ENCODE data around the gene HSPB6.
"Not testable (repeated sequence)": the region's sequence is repeated elsewhere in the genome, so short reads cannot be mapped to it uniquely, and the experiment has no call there.

HSPB6 gene

DNA sequence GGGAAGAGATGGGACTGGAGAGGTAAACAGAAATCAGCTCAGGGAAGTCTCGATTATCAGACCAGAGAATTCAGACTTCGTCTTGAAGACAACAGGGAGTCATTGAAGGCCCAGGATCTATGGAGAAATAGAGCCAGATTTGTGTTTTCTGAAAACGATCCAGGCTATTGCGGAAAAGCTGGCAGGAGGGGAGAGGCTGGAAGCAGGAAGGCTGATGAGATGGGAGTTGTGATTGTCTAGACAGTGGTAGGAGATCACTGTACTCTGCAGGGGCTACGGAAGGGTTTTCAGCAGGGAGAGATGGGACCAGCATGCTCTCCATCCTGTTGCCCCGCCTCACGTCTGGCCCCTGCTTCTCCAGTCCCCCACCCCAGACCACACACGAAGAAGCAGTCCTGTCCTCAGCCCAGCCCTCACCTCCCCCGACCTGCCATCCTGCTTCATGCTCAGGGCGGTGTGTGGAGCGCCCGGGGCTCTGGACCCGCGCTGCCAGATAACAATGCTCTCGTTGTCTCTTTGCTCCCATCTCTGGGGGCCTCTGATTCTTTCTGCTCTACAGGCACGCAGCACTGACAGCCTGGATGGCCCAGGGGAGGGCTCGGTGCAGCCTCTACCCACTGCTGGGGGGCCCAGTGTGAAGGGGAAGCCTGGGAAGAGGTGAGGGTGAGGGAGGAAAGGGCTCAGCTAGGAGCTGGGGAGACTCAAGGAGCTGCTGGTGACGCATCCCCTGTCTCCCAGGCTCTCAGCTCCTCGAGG lies 20.4 kb upstream of the HSPB6 start:
- no peak overlapping the region for H3K4me3 ChIP-seq (ENCODE audit: insufficient read depth, low read depth, low read length)
- H3K4me1 ChIP-seq (ENCODE audit: control insufficient read depth, insufficient read depth, low read length) = peaks cover 26% of the 10 kb centered on the region
- no peaks in the 10 kb centered on the region for H3K9me3 ChIP-seq (ENCODE audit: control insufficient read depth, low read length)
- WGBS, 2 experiments = 25 to 27% methylated on average over 19 of the region's 19 CpGs
- H3K27me3 ChIP-seq (ENCODE audit: control insufficient read depth, insufficient read depth, low read length, poor library complexity, severe bottlenecking) = peaks cover 14% of the 10 kb centered on the region
- H3K36me3 ChIP-seq (ENCODE audit: control insufficient read depth, insufficient read depth, low read length) = no peaks in the 10 kb centered on the region
- no peak overlapping the region for H3K27ac ChIP-seq (ENCODE audit: insufficient read depth, low read depth, low read length, poor library complexity, severe bottlenecking)

DNA sequence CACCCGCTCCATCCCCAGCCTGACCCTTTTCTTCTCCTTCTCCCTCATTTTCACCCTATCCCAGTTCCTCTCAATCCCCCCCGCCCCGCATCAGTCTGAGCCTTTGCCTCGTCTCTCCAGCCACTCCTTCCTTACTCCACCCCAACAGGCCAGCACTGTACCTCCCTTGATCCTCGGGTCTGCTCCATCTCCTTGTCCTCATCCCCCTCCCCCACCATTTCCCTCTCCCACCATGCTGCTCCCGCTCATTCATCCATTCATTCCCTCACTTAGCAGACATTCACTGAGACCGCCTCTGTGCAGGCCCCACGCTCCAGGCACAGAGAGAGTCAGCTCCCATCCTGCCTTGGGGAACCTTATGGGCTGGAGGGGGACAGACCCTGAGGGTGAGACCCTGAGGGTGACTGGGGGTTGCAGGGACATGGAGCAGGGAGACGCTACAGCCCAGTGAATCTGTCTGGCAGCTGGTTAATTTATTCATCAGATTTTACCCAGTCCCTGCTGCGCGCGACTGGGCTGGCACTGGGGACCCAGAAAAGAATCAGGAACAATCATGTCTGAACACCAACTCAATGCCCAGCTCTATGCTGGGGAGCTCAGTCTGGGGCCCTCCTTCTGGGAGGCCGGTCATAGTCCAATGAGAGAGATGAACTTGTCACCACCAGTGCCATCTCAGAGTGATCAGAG lies 19.4 kb upstream of the HSPB6 start:
- Histone ChIP-seq H3K4me3 (ENCODE audit: insufficient read depth, low read depth, low read length) (peak overlapping the region; percentile 62), H3K27ac (ENCODE audit: insufficient read depth, low read depth, low read length, poor library complexity, severe bottlenecking) (no peak overlapping the region)
- WGBS, 2 experiments = 40 to 44% methylated on average over 12 to 13 of the region's 13 CpGs

DNA sequence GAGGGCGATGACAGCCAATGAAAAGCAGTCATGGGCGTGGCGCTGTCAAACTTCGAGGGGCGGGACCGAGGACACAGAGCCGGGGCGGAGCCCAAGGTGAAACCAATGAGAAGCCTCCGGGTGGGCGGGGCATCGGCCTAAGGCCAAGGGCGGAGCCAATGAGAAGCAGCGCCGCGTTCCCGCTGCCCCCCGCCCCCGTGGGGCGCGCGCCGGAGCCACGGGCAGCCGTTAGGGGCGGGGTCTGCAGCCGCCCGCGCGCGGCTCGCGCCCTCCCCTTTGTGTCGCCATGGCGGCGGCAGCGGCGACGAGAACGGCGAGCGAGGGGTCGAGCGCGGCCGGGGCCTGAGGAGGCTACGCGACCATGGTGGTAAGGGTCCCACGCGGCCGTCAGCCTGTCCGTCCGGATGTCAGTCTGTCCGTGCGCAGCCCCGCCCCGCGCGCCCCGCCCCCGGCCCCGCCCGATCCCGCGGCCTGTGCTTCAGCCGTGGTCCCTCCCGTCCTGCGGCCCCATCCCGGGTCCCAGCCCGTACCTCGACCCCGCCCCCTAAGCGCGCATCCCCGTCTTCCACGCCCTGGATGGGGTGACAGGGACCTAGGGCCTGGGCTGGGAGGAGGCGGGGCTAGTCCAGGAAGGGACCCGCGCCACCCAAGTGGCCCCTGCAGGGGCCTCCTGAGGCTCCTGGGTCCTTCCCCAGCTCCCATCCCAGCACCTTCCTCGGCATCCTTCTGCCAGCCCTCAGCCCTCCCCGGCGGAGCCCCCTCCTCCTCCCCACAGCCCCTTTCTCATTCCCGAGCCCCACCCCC lies 18.7 kb upstream of the HSPB6 start, which contains the start of gene ARHGAP33:
Gene ARHGAP33, plus strand, starts transcription at position 267 of the 804 bp plus-strand sequence. Its CDS starts 95 bp downstream, at position 362.
- peak within 1 kb of the TSS; percentile 62 for H3K4me3 ChIP-seq (ENCODE audit: insufficient read depth, low read depth, low read length)
- no peaks in the 10 kb centered on the region for H3K36me3 ChIP-seq (ENCODE audit: control insufficient read depth, insufficient read depth, low read length)

More for the DNA sequence above, 19.4 kb upstream of the HSPB6 start:
- Histone ChIP-seq H3K4me1 (ENCODE audit: control insufficient read depth, insufficient read depth, low read length) (peaks cover 26% of the 10 kb centered on the region), H3K36me3 (ENCODE audit: control insufficient read depth, insufficient read depth, low read length) (no peaks in the 10 kb centered on the region), H3K27me3 (ENCODE audit: control insufficient read depth, insufficient read depth, low read length, poor library complexity, severe bottlenecking) (peaks cover 14% of the 10 kb centered on the region), H3K9me3 (ENCODE audit: control insufficient read depth, low read length) (no peaks in the 10 kb centered on the region)

DNA sequence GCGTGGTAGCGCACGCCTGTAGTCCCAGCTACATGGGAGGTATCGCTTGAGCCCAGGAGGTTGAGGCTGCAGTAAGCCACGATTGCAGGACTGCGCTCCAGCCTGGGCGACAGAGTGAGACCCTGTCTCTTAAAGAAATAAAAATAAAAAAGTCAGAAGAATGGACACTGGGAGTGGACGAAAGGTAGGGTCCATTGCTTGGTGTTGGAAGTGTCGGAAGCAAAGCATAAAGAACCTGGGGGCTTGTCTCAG lies 18.1 kb upstream of the HSPB6 start:
- no peaks in the 10 kb centered on the region for H3K9me3 ChIP-seq (ENCODE audit: control insufficient read depth, low read length)
- WGBS, 2 experiments = 30 to 34% methylated on average over 9 of the region's 9 CpGs
- no peak overlapping the region for H3K27ac ChIP-seq (ENCODE audit: insufficient read depth, low read depth, low read length, poor library complexity, severe bottlenecking)
- peaks cover 26% of the 10 kb centered on the region for H3K4me1 ChIP-seq (ENCODE audit: control insufficient read depth, insufficient read depth, low read length)
- peak overlapping the region; percentile 8 for H3K4me3 ChIP-seq (ENCODE audit: insufficient read depth, low read depth, low read length)
- no peaks in the 10 kb centered on the region for H3K36me3 ChIP-seq (ENCODE audit: control insufficient read depth, insufficient read depth, low read length)
- peaks cover 14% of the 10 kb centered on the region for H3K27me3 ChIP-seq (ENCODE audit: control insufficient read depth, insufficient read depth, low read length, poor library complexity, severe bottlenecking)

More for the DNA sequence above, 18.7 kb upstream of the HSPB6 start, which contains the start of gene ARHGAP33:
- Histone ChIP-seq H3K4me1 (ENCODE audit: control insufficient read depth, insufficient read depth, low read length) (peaks cover 26% of the 10 kb centered on the region), H3K27ac (ENCODE audit: insufficient read depth, low read depth, low read length, poor library complexity, severe bottlenecking) (no peak within 1 kb of the TSS), H3K9me3 (ENCODE audit: control insufficient read depth, low read length) (no peaks in the 10 kb centered on the region), H3K27me3 (ENCODE audit: control insufficient read depth, insufficient read depth, low read length, poor library complexity, severe bottlenecking) (peaks cover 14% of the 10 kb centered on the region)
- WGBS, 2 experiments = 0% methylated on average over 82 of the region's 82 CpGs

DNA sequence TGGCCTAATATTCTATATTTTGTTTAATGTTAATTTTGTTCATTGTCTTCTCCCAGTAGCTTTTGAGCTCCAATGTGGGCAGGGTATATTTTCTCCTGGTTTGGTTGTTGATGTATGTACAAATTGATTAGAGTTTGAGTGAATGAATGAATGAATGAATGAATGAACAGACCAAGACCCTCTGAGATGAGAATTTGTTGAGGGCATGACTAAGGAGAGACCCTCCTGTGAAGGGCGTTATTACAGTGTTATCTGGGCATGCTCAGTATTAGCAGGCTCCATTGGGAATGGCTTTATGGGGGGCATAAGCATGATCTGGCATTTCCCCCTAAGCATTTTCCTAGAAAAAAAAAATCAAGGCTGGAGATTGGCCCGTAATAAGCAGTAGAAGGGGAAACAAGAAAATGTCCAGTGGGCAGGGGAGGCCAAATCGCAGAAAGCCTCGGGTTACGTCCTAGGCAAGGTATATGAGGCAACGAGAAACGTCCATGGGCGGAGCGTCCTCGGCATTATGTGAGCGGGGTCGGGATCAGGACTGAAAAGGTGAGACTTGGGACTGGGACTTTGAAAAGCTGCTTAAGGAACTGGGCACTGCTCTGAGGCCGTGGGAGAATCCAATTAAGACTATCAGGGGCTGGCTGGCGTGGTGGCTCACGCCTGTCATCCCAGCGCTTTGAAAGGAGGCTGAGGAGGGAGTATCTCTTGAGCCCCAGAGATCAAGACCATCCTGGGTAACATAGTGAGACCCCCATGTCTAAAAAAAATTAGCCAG lies 17.6 kb upstream of the HSPB6 start:
- 63 to 64% methylated on average over 16 of the region's 16 CpGs for WGBS, 2 experiments
- H3K27ac ChIP-seq (ENCODE audit: insufficient read depth, low read depth, low read length, poor library complexity, severe bottlenecking) = no peak overlapping the region
- peaks cover 26% of the 10 kb centered on the region for H3K4me1 ChIP-seq (ENCODE audit: control insufficient read depth, insufficient read depth, low read length)
- H3K4me3 ChIP-seq (ENCODE audit: insufficient read depth, low read depth, low read length) = peak overlapping the region; percentile 8
- H3K9me3 ChIP-seq (ENCODE audit: control insufficient read depth, low read length) = no peaks in the 10 kb centered on the region
- peaks cover 14% of the 10 kb centered on the region for H3K27me3 ChIP-seq (ENCODE audit: control insufficient read depth, insufficient read depth, low read length, poor library complexity, severe bottlenecking)
- no peaks in the 10 kb centered on the region for H3K36me3 ChIP-seq (ENCODE audit: control insufficient read depth, insufficient read depth, low read length)

DNA sequence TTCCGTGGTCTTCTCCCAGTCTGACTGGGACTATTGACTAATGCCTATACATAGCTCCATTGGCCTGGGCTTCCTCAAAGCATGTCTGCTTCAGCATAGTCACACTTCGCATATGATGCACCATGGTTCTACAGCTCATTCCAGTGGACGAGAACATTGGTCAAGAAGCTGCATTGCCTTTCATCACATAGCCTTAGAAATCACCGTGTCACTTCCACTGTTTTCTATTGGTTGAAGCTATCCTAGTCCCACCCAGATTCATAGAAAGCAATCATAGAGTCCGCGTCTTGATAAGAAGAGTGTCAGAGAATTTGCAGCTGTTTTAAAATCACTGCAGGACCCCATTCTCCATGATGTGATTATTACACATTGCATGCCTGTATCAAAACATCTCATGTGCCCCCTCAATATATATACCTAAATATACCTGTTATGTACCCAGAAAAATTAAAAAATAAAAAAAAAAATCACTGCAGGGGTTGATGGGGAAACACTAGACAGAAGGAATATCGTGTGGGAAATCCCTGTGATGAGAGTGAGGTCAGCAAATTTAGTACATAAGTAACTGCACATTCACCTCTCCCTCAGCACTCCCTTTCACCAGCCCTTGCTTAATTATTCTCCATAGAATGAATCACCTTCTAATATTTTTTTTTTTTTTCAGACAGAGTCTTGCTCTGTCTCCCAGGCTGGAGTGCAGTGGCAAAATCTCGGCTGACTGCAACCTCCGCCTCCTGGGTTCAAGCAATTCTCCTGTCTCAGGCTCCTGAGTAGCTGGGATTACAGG lies 16.4 kb upstream of the HSPB6 start:
- no peak overlapping the region for H3K4me3 ChIP-seq (ENCODE audit: insufficient read depth, low read depth, low read length)
- WGBS, 2 experiments = 84 to 85% methylated on average over 9 of the region's 9 CpGs
- H3K36me3 ChIP-seq (ENCODE audit: control insufficient read depth, insufficient read depth, low read length) = no peaks in the 10 kb centered on the region
- no peaks in the 10 kb centered on the region for H3K9me3 ChIP-seq (ENCODE audit: control insufficient read depth, low read length)
- no peak overlapping the region for H3K27ac ChIP-seq (ENCODE audit: insufficient read depth, low read depth, low read length, poor library complexity, severe bottlenecking)
- H3K4me1 ChIP-seq (ENCODE audit: control insufficient read depth, insufficient read depth, low read length) = peaks cover 26% of the 10 kb centered on the region
- peaks cover 14% of the 10 kb centered on the region for H3K27me3 ChIP-seq (ENCODE audit: control insufficient read depth, insufficient read depth, low read length, poor library complexity, severe bottlenecking)

DNA sequence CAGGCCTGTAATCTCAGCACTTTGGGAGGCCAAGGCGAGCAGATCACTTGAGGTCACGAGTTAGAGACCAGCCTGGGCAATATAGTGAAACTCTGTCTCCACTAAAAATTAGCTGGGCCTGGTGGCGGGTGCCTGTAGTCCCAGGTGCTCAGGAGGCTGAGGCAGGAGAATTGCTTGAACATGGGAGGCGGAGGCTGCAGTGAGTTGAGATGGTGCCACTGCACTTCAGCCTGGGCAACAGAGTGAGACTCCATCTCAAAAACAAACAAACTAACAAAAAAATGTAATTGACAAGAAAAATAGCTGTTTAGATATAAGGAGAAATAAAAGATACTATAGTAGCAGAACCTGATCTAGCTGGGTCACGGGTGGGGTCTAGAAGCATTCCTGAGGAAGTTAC lies 15.5 kb upstream of the HSPB6 start:
- not testable (repeated sequence) for H3K4me3 ChIP-seq (ENCODE audit: insufficient read depth, low read depth, low read length); H3K36me3 ChIP-seq (ENCODE audit: control insufficient read depth, insufficient read depth, low read length); H3K9me3 ChIP-seq (ENCODE audit: control insufficient read depth, low read length); H3K27ac ChIP-seq (ENCODE audit: insufficient read depth, low read depth, low read length, poor library complexity, severe bottlenecking)
- 88 to 92% methylated on average over 5 of the region's 5 CpGs for WGBS, 2 experiments
- H3K27me3 ChIP-seq (ENCODE audit: control insufficient read depth, insufficient read depth, low read length, poor library complexity, severe bottlenecking) = peaks cover 14% of the 10 kb centered on the region
- peaks cover 29% of the 10 kb centered on the region for H3K4me1 ChIP-seq (ENCODE audit: control insufficient read depth, insufficient read depth, low read length)

DNA sequence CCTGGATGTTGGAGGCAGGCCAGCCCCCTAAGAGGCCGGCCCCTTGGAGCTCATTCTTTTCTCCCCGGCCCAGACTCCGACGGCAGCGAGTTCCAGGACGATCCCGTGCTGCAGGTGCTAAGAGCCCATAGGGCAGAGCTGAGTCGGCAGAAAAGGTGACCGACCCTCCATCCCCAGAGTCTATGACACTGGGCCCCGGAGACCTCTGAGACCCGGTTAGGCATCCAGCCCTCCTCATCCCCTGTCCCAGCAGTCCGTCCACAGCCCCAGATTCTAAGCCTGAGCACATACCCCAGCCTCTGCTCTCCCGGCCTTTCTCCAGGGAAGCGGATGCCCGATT lies 11.2 kb upstream of the HSPB6 start:
- WGBS, 2 experiments = 64 to 65% methylated on average over 15 of the region's 15 CpGs

DNA sequence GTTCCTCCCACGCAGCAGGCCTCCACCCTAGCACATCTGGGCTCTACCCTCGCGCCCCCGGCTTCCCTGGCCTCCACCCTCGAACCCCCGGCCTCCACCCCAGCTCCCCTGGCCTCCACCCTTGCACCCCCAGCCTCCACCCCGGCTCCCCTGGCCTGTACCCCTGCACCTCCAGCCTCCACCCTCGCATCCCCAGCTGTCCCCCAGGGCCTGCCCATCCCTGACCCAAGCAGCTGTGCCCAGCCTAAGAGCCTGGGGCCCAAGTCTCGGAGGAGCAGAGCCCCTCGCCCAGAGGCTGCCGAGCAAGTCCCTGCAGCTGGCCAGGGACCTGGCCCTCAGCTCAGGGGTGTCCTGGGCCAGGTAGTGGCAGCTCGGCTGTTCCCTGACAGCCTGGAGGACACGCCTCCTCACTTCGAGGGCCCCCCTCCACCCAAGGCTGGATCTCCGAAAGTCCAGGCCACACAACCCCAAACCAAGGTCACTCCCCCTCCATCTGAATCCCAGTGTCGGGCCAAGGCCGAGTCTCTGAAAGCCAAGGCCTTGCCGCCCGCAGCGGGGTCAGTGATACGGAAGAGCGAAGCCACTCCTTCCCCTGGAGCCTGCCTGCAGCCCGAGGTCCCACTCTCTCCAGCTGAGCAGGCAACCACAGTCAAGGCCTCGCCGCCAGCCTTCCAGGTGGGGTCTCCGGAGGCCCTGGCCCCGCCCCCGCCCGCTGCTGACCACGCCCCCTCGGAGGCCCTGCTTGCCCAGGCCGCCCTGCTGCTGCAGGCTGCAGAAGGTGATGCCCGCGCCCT lies 10.7 kb upstream of the HSPB6 start:
- no peak overlapping the region for H3K27ac ChIP-seq (ENCODE audit: insufficient read depth, low read depth, low read length, poor library complexity, severe bottlenecking)
- peaks cover 8% of the 10 kb centered on the region for H3K4me1 ChIP-seq (ENCODE audit: control insufficient read depth, insufficient read depth, low read length)
- H3K4me3 ChIP-seq (ENCODE audit: insufficient read depth, low read depth, low read length) = no peak overlapping the region
- H3K9me3 ChIP-seq (ENCODE audit: control insufficient read depth, low read length) = no peaks in the 10 kb centered on the region
- peaks cover 5% of the 10 kb centered on the region for H3K36me3 ChIP-seq (ENCODE audit: control insufficient read depth, insufficient read depth, low read length)
- H3K27me3 ChIP-seq (ENCODE audit: control insufficient read depth, insufficient read depth, low read length, poor library complexity, severe bottlenecking) = no peaks in the 10 kb centered on the region
- WGBS, 2 experiments = 54 to 55% methylated on average over 34 of the region's 34 CpGs

More for the DNA sequence above, 11.2 kb upstream of the HSPB6 start:
- Histone ChIP-seq H3K4me3 (ENCODE audit: insufficient read depth, low read depth, low read length) (no peak overlapping the region), H3K27ac (ENCODE audit: insufficient read depth, low read depth, low read length, poor library complexity, severe bottlenecking) (no peak overlapping the region), H3K27me3 (ENCODE audit: control insufficient read depth, insufficient read depth, low read length, poor library complexity, severe bottlenecking) (no peaks in the 10 kb centered on the region), H3K36me3 (ENCODE audit: control insufficient read depth, insufficient read depth, low read length) (peaks cover 4% of the 10 kb centered on the region), H3K9me3 (ENCODE audit: control insufficient read depth, low read length) (no peaks in the 10 kb centered on the region), H3K4me1 (ENCODE audit: control insufficient read depth, insufficient read depth, low read length) (peaks cover 8% of the 10 kb centered on the region)

Measured in ectodermal cell (in vitro differentiated cells).